ENCODE data around the gene CYP4B1.
A peak's percentile ranks its signal among the peaks of the same experiment; 100 is the strongest.
"Not testable (repeated sequence)": the region's sequence is repeated elsewhere in the genome, so short reads cannot be mapped to it uniquely, and the experiment has no call there.

CYP4B1 gene

GRCh38 chr1:46816930-46817329 is 18.1 kb downstream of the CYP4B1 start:
- no peak for DNase-seq

GRCh38 chr1:46817814-46818213 is 19.0 kb downstream of the CYP4B1 start:
- no peak for DNase-seq

GRCh38 chr1:46818591-46818990 is 19.7 kb downstream of the CYP4B1 start:
- no peak for DNase-seq

GRCh38 chr1:46819335-46819734 is 20.5 kb downstream of the CYP4B1 start:
- DNase-seq, result no peak

- DNase-seq, result no peak
These were observed 21.2 kb downstream of the CYP4B1 start for GRCh38 chr1:46820076-46820475.

GRCh38 chr1:46820560-46821060 is 21.8 kb downstream of the CYP4B1 start:
- no peak for DNase-seq

GRCh38 chr1:46822248-46822826 is 23.5 kb downstream of the CYP4B1 start:
- no peak for DNase-seq

GRCh38 chr1:46823151-46823550 is 24.3 kb downstream of the CYP4B1 start:
- no peak for DNase-seq

GRCh38 chr1:46826892-46827291 is 28.0 kb downstream of the CYP4B1 start:
- not testable (repeated sequence) for DNase-seq

GRCh38 chr1:46830665-46831322 is 31.9 kb downstream of the CYP4B1 start:
- DNase-seq, result no peak

- not testable (repeated sequence) for DNase-seq
These were observed 36.6 kb downstream of the CYP4B1 start for GRCh38 chr1:46835469-46835868.

GRCh38 chr1:46846386-46846785 is 47.5 kb downstream of the CYP4B1 start:
- not testable (repeated sequence) for DNase-seq

GRCh38 chr1:46857660-46858065 is 58.8 kb downstream of the CYP4B1 start:
- peak in 1 of 2 donors; percentile 2 for DNase-seq

- DNase-seq, result no peak
These were observed 63.5 kb downstream of the CYP4B1 start for GRCh38 chr1:46862348-46862747.

Data from CD4-positive, alpha-beta T cell treated with Interferon alpha-2 for 1 hour (primary cell).